BLaER1 (cell line): Measurements from ENCODE around the gene MLF2.

Experiments
- H3K27ac ChIP-seq: shearing (Covaris generic); formaldehyde crosslinking; 2 replicates; pipeline ENCODE4 v1.8.1; 2022
- H3K27me3 ChIP-seq: shearing (Covaris generic); formaldehyde crosslinking; 2 replicates; pipeline ENCODE4 v1.8.1; 2022
- H3K36me3 ChIP-seq: shearing (Covaris generic); formaldehyde crosslinking; 2 replicates; pipeline ENCODE4 v1.8.1; 2022
- H3K4me1 ChIP-seq: shearing (Covaris generic); formaldehyde crosslinking; 2 replicates; pipeline ENCODE4 v1.8.1; 2022
- H3K4me2 ChIP-seq: shearing (Covaris generic); formaldehyde crosslinking; 2 replicates; pipeline ENCODE4 v1.8.1; 2022
- H3K4me3 ChIP-seq: shearing (Covaris generic); formaldehyde crosslinking; 2 replicates; pipeline ENCODE4 v1.8.1; 2022
- H3K9ac ChIP-seq: shearing (Covaris generic); formaldehyde crosslinking; 2 replicates; pipeline ENCODE4 v1.8.1; 2022
- H3K9me3 ChIP-seq: shearing (Covaris generic); formaldehyde crosslinking; 2 replicates; pipeline ENCODE4 v1.8.1; 2022
- H4K20me1 ChIP-seq: shearing (Covaris generic); formaldehyde crosslinking; 2 replicates; pipeline ENCODE4 v1.8.1; 2022
- Cebpa-rat ChIP-seq: shearing (Covaris generic); IDR thresholded peaks from 2 replicates; pipeline ENCODE4 v1.8.1; 2022

MLF2 gene

GRCh38 chr12:6787309-6787708 lies 34.4 kb upstream of the MLF2 start:
- TF ChIP-seq Cebpa-rat: no peak
- peaks cover 39% of the 10 kb centered on the region for H4K20me1 ChIP-seq
- no peaks in the 10 kb centered on the region for H3K9me3 ChIP-seq
- peaks cover 90% of the 10 kb centered on the region for H3K27me3 ChIP-seq
- H3K9ac ChIP-seq: no peak overlapping the region
- H3K27ac ChIP-seq: no peak overlapping the region
- no peaks in the 10 kb centered on the region for H3K36me3 ChIP-seq
- H3K4me2 ChIP-seq: no peak overlapping the region
- peaks cover 51% of the 10 kb centered on the region for H3K4me1 ChIP-seq
- no peak overlapping the region for H3K4me3 ChIP-seq

- Histone ChIP-seq H3K36me3 (no peaks in the 10 kb centered on the region), H3K27me3 (peaks cover 96% of the 10 kb centered on the region), H3K9me3 (no peaks in the 10 kb centered on the region), H3K4me1 (peaks cover 51% of the 10 kb centered on the region), H3K27ac (no peak overlapping the region), H3K4me2 (no peak overlapping the region), H4K20me1 (peaks cover 35% of the 10 kb centered on the region), H3K4me3 (no peak overlapping the region), H3K9ac (no peak overlapping the region)
- no peak for TF ChIP-seq Cebpa-rat
These were observed 33.6 kb upstream of the MLF2 start for GRCh38 chr12:6786416-6787094.

- H3K4me2 ChIP-seq: peak overlapping the region; percentile 76
- no peak overlapping the region for H3K27ac ChIP-seq
- H3K27me3 ChIP-seq: peaks cover 91% of the 10 kb centered on the region
- H3K36me3 ChIP-seq: no peaks in the 10 kb centered on the region
- no peak overlapping the region for H3K4me3 ChIP-seq
- H4K20me1 ChIP-seq: peaks cover 23% of the 10 kb centered on the region; the same call in 1 of the 2 replicates
- no peaks in the 10 kb centered on the region for H3K9me3 ChIP-seq
- no peak for TF ChIP-seq Cebpa-rat
- no peak overlapping the region for H3K9ac ChIP-seq
- H3K4me1 ChIP-seq: peaks cover 64% of the 10 kb centered on the region
These were observed 31.8 kb upstream of the MLF2 start for GRCh38 chr12:6784761-6785160.

GRCh38 chr12:6784296-6784695 lies 31.4 kb upstream of the MLF2 start:
- Histone ChIP-seq H3K27ac (no peak overlapping the region), H3K9me3 (no peaks in the 10 kb centered on the region), H3K4me1 (peaks cover 64% of the 10 kb centered on the region), H3K36me3 (no peaks in the 10 kb centered on the region), H3K27me3 (peaks cover 90% of the 10 kb centered on the region), H3K9ac (no peak overlapping the region), H4K20me1 (peaks cover 19% of the 10 kb centered on the region; the same call in 1 of the 2 replicates), H3K4me3 (no peak overlapping the region), H3K4me2 (peak overlapping the region; percentile 76)
- TF ChIP-seq Cebpa-rat: no peak

GRCh38 chr12:6783828-6784227 lies 30.9 kb upstream of the MLF2 start:
- Histone ChIP-seq H3K4me3 (no peak overlapping the region), H3K27ac (no peak overlapping the region; the same call in 1 of the 2 replicates), H3K36me3 (no peaks in the 10 kb centered on the region), H3K9ac (no peak overlapping the region), H3K9me3 (no peaks in the 10 kb centered on the region), H3K27me3 (peaks cover 85% of the 10 kb centered on the region), H3K4me2 (peak overlapping the region; percentile 76), H3K4me1 (peaks cover 65% of the 10 kb centered on the region), H4K20me1 (peaks cover 14% of the 10 kb centered on the region; the same call in 1 of the 2 replicates)
- no peak for TF ChIP-seq Cebpa-rat

- Histone ChIP-seq H3K9ac (peak overlapping the region; percentile 40; the same call in 1 of the 2 replicates), H4K20me1 (peaks cover 16% of the 10 kb centered on the region; the same call in 1 of the 2 replicates), H3K27me3 (peaks cover 86% of the 10 kb centered on the region), H3K4me2 (peak overlapping the region; percentile 76), H3K4me1 (peaks cover 73% of the 10 kb centered on the region), H3K36me3 (no peaks in the 10 kb centered on the region), H3K9me3 (no peaks in the 10 kb centered on the region), H3K4me3 (no peak overlapping the region; the same call in 1 of the 2 replicates), H3K27ac (peak overlapping the region; percentile 36; the same call in 1 of the 2 replicates)
- TF ChIP-seq Cebpa-rat: no peak
These were observed 30.1 kb upstream of the MLF2 start for GRCh38 chr12:6782850-6783566.

- Histone ChIP-seq H3K9me3 (no peaks in the 10 kb centered on the region), H3K4me2 (peak overlapping the region; percentile 76; the same call in 1 of the 2 replicates), H4K20me1 (peaks cover 21% of the 10 kb centered on the region; the same call in 1 of the 2 replicates), H3K27me3 (peaks cover 86% of the 10 kb centered on the region), H3K36me3 (no peaks in the 10 kb centered on the region), H3K27ac (peak overlapping the region; percentile 36; the same call in 1 of the 2 replicates), H3K4me3 (no peak overlapping the region; the same call in 1 of the 2 replicates), H3K9ac (peak overlapping the region; percentile 12; the same call in 1 of the 2 replicates), H3K4me1 (peaks cover 76% of the 10 kb centered on the region)
- TF ChIP-seq Cebpa-rat: no peak
These were observed 29.2 kb upstream of the MLF2 start for GRCh38 chr12:6782119-6782518.

GRCh38 chr12:6780573-6780972 lies 27.6 kb upstream of the MLF2 start:
- Histone ChIP-seq H3K36me3 (no peaks in the 10 kb centered on the region), H3K27me3 (peaks cover 89% of the 10 kb centered on the region), H3K9ac (no peak overlapping the region), H3K4me3 (no peak overlapping the region), H4K20me1 (peaks cover 21% of the 10 kb centered on the region; the same call in 1 of the 2 replicates), H3K4me2 (peak overlapping the region; percentile 17; the same call in 1 of the 2 replicates), H3K4me1 (peaks cover 73% of the 10 kb centered on the region), H3K27ac (no peak overlapping the region), H3K9me3 (no peaks in the 10 kb centered on the region)
- TF ChIP-seq Cebpa-rat: no peak

- H3K36me3 ChIP-seq: no peaks in the 10 kb centered on the region
- no peak overlapping the region for H3K4me3 ChIP-seq
- no peaks in the 10 kb centered on the region for H3K9me3 ChIP-seq
- H3K27me3 ChIP-seq: peaks cover 89% of the 10 kb centered on the region
- H3K9ac ChIP-seq: no peak overlapping the region
- H4K20me1 ChIP-seq: peaks cover 22% of the 10 kb centered on the region; the same call in 1 of the 2 replicates
- no peak overlapping the region for H3K27ac ChIP-seq
- no peak for TF ChIP-seq Cebpa-rat
- peak overlapping the region; percentile 86; the same call in 1 of the 2 replicates for H3K4me2 ChIP-seq
- H3K4me1 ChIP-seq: peaks cover 70% of the 10 kb centered on the region
These were observed 26.9 kb upstream of the MLF2 start for GRCh38 chr12:6779708-6780432.
